ENCODE measurements around the gene RPL18A. TPM values are rescaled to one million over a fixed set of nuclear protein-coding genes. Genes with fewer than 3 reads are reported as not detected.

The RPL18A gene
- total RNA-seq (2022) = 955 and 1,054 TPM in 2 replicates
- Bru-seq, nascent RNA = percentile 94 among the genes with signal in this experiment
- percentile 98 among the genes with signal in this experiment for BruChase-seq, experiment 1, labeled RNA remaining after a 6-hour chase
- BruChase-seq, experiment 2, labeled RNA remaining after a 2-hour chase = percentile 96 among the genes with signal in this experiment
- long read RNA-seq, transcript RPL18A-203 (4 exons, 1,084 nt) = minor isoform, 7 of 906 reads
- long read RNA-seq, transcript RPL18A-201 (5 exons, 665 nt) = major isoform, 808 of 906 reads
- long read RNA-seq, partial matches to known transcripts = 85 of 906 reads
- long read RNA-seq, other reads (novel, unspliced or antisense) = 5 of 906 reads

- no peaks in the 10 kb centered on the region for H3K9me3 Mint-ChIP-seq (ENCODE audit: low read depth, unreplicated experiment)
- BruUV-seq (replicated peaks) = no TSS peak
- H3K4me3 Mint-ChIP-seq (ENCODE audit: low read depth, unreplicated experiment) = peak within 1 kb of the TSS; percentile 96
- DNase-seq = peak; percentile 92
- peaks cover 53% of the 10 kb centered on the region for H3K36me3 Mint-ChIP-seq (ENCODE audit: insufficient read depth, unreplicated experiment)
- CTCF ChIA-PET = interaction anchor here (0.5 to 1.8 kb wide), 16 partner anchors 10 to 400 kb away, joined by 3 to 87 read pairs (median 4); partner anchors contain the start of gene CCDC124
- H3K27me3 Mint-ChIP-seq (ENCODE audit: unreplicated experiment) = no peaks in the 10 kb centered on the region
- H3K27ac Mint-ChIP-seq (ENCODE audit: unreplicated experiment) = peak within 1 kb of the TSS; percentile 99
- H3K4me1 Mint-ChIP-seq (ENCODE audit: low read depth, unreplicated experiment) = peaks cover 10% of the 10 kb centered on the region
- intact Hi-C loops (cut with micrococcal nuclease; ENCODE audit: unreplicated experiment) = no loop called here
- peak; percentile 42 for TF ChIP-seq CTCF (IDR thresholded peaks at IDR 0.05; ENCODE audit: unreplicated experiment)
Observed at GRCh38 chr19:17859533-17860330, at the start of gene RPL18A. Gene RPL18A, plus strand, starts transcription at chr19:17859910. Its CDS starts 47 bp downstream, at chr19:17859957.

- CTCF ChIA-PET = no interaction called here
- BruUV-seq (replicated peaks) = no TSS peak
- Mint-ChIP-seq H3K4me3 (ENCODE audit: low read depth, unreplicated experiment) (no peak overlapping the region), H3K36me3 (ENCODE audit: insufficient read depth, unreplicated experiment) (peaks cover 66% of the 10 kb centered on the region), H3K27ac (ENCODE audit: unreplicated experiment) (no peak overlapping the region), H3K9me3 (ENCODE audit: low read depth, unreplicated experiment) (no peaks in the 10 kb centered on the region), H3K27me3 (ENCODE audit: unreplicated experiment) (no peaks in the 10 kb centered on the region), H3K4me1 (ENCODE audit: low read depth, unreplicated experiment) (peaks cover 7% of the 10 kb centered on the region)
- DNase-seq = no peak
- no peak for TF ChIP-seq CTCF (IDR thresholded peaks at IDR 0.05; ENCODE audit: unreplicated experiment)
- intact Hi-C loops (cut with micrococcal nuclease; ENCODE audit: unreplicated experiment) = no loop called here
Observed at GRCh38 chr19:17811103-17811502, 48.6 kb upstream of the RPL18A start.

GRCh38 chr19:17811681-17812080 is 48.0 kb upstream of the RPL18A start:
- H3K4me1 Mint-ChIP-seq (ENCODE audit: low read depth, unreplicated experiment) = peaks cover 7% of the 10 kb centered on the region
- H3K9me3 Mint-ChIP-seq (ENCODE audit: low read depth, unreplicated experiment) = no peaks in the 10 kb centered on the region
- no peak for TF ChIP-seq CTCF (IDR thresholded peaks at IDR 0.05; ENCODE audit: unreplicated experiment)
- no peak for DNase-seq
- H3K36me3 Mint-ChIP-seq (ENCODE audit: insufficient read depth, unreplicated experiment) = peaks cover 68% of the 10 kb centered on the region
- H3K27me3 Mint-ChIP-seq (ENCODE audit: unreplicated experiment) = no peaks in the 10 kb centered on the region
- H3K27ac Mint-ChIP-seq (ENCODE audit: unreplicated experiment) = no peak overlapping the region
- CTCF ChIA-PET = no interaction called here
- no peak overlapping the region for H3K4me3 Mint-ChIP-seq (ENCODE audit: low read depth, unreplicated experiment)
- no TSS peak for BruUV-seq (replicated peaks)
- intact Hi-C loops (cut with micrococcal nuclease; ENCODE audit: unreplicated experiment) = no loop called here

GRCh38 chr19:17812099-17812498 is 47.6 kb upstream of the RPL18A start:
- CTCF ChIA-PET = no interaction called here
- no peak overlapping the region for H3K4me3 Mint-ChIP-seq (ENCODE audit: low read depth, unreplicated experiment)
- intact Hi-C loops (cut with micrococcal nuclease; ENCODE audit: unreplicated experiment) = no loop called here

More at GRCh38 chr19:17812099-17812498, 47.6 kb upstream of the RPL18A start:
- no TSS peak for BruUV-seq (replicated peaks)
- peaks cover 4% of the 10 kb centered on the region for H3K4me1 Mint-ChIP-seq (ENCODE audit: low read depth, unreplicated experiment)
- H3K27me3 Mint-ChIP-seq (ENCODE audit: unreplicated experiment) = no peaks in the 10 kb centered on the region
- no peak for TF ChIP-seq CTCF (IDR thresholded peaks at IDR 0.05; ENCODE audit: unreplicated experiment)
- H3K27ac Mint-ChIP-seq (ENCODE audit: unreplicated experiment) = no peak overlapping the region
- DNase-seq = no peak
- H3K36me3 Mint-ChIP-seq (ENCODE audit: insufficient read depth, unreplicated experiment) = peaks cover 68% of the 10 kb centered on the region
- no peaks in the 10 kb centered on the region for H3K9me3 Mint-ChIP-seq (ENCODE audit: low read depth, unreplicated experiment)
